H9 (cell line): ENCODE results near the gene NRDE2. TPM values are rescaled to one million over a fixed set of nuclear protein-coding genes. Genes with fewer than 3 reads are reported as not detected.
A peak's percentile ranks its signal among the peaks of the same experiment; 100 is the strongest.

Experiments used
- DNase-seq: peaks from one replicate; pipeline ENCODE4 v3.0.0-alpha.2; 2017
- H2AFZ ChIP-seq: one replicate; pipeline ENCODE4 v1.6.1; 2013; ENCODE audit warnings: mild to moderate bottlenecking, low read length, control low read depth, moderate library complexity
- H2AK5ac ChIP-seq: 2 replicates; pipeline ENCODE4 v1.6.1; 2013; ENCODE audit warnings: low read length, control low read depth, mixed read lengths; ENCODE audit not compliant: insufficient read length
- H2BK120ac ChIP-seq: one replicate; pipeline ENCODE4 v1.6.1; 2013; ENCODE audit warnings: low read depth, mild to moderate bottlenecking, low read length, control low read depth, inconsistent platforms; ENCODE audit not compliant: poor library complexity, severe bottlenecking
- H2BK12ac ChIP-seq: 2 replicates; pipeline ENCODE4 v1.6.1; 2013; ENCODE audit warnings: low read length, control low read depth, mixed read lengths, low read depth; ENCODE audit not compliant: insufficient read length
- H2BK15ac ChIP-seq: 2 replicates; pipeline ENCODE4 v1.6.1; 2013; ENCODE audit warnings: low read depth, low read length, control low read depth
- H2BK20ac ChIP-seq: one replicate; pipeline ENCODE4 v1.6.1; 2013; ENCODE audit warnings: low read depth, mild to moderate bottlenecking, low read length, control low read depth, inconsistent platforms; ENCODE audit not compliant: poor library complexity, severe bottlenecking
- H2BK5ac ChIP-seq: 2 replicates; pipeline ENCODE4 v1.6.1; 2013; ENCODE audit warnings: low read length, control low read depth, mixed read lengths; ENCODE audit not compliant: insufficient read length
- H3K14ac ChIP-seq: 2 replicates; pipeline ENCODE4 v1.6.1; 2013; ENCODE audit warnings: low read length, control low read depth; ENCODE audit not compliant: insufficient read depth
- H3K18ac ChIP-seq: 2 replicates; pipeline ENCODE4 v1.6.1; 2013; ENCODE audit warnings: low read depth, mild to moderate bottlenecking, mixed read lengths, low read length, control low read depth; ENCODE audit not compliant: insufficient read length
- H3K23ac ChIP-seq: 2 replicates; pipeline ENCODE4 v1.6.1; 2013; ENCODE audit warnings: low read length, control low read depth, mixed read lengths, low read depth; ENCODE audit not compliant: insufficient read length
- H3K23me2 ChIP-seq: 2 replicates; pipeline ENCODE4 v1.6.1; 2013; ENCODE audit warnings: low read depth, mild to moderate bottlenecking, mixed read lengths, low read length, control low read depth; ENCODE audit not compliant: insufficient read length, poor library complexity, severe bottlenecking
- H3K27ac ChIP-seq: 2 replicates; pipeline ENCODE4 v1.5.1; 2013; ENCODE audit warnings: low read length, control low read depth, mixed read lengths, low read depth; ENCODE audit not compliant: insufficient read length
- H3K27me3 ChIP-seq: 2 replicates; pipeline ENCODE4 v1.6.1; 2013; ENCODE audit warnings: low read length, control low read depth, inconsistent platforms; ENCODE audit not compliant: insufficient read depth
- H3K4ac ChIP-seq: 2 replicates; pipeline ENCODE4 v1.6.1; 2013; ENCODE audit warnings: low read depth, mild to moderate bottlenecking, control low read depth, inconsistent platforms, low read length, moderate library complexity
- H3K4me1 ChIP-seq: 2 replicates; pipeline ENCODE4 v1.6.1; 2013; ENCODE audit warnings: low read length, control low read depth, inconsistent platforms; ENCODE audit not compliant: insufficient read depth
- H3K4me2 ChIP-seq: 2 replicates; pipeline ENCODE4 v1.6.1; 2013; ENCODE audit warnings: low read length, control low read depth, mixed read lengths; ENCODE audit not compliant: insufficient read length, insufficient read depth
- H3K56ac ChIP-seq: 2 replicates; pipeline ENCODE4 v1.6.1; 2013; ENCODE audit warnings: low read depth, mild to moderate bottlenecking, mixed read lengths, low read length, control low read depth; ENCODE audit not compliant: insufficient read length
- H3K79me1 ChIP-seq: 2 replicates; pipeline ENCODE4 v1.6.1; 2013; ENCODE audit warnings: low read depth, mild to moderate bottlenecking, moderate library complexity, low read length, control low read depth, inconsistent platforms; ENCODE audit not compliant: insufficient read depth, poor library complexity, severe bottlenecking
- H3K79me2 ChIP-seq: 2 replicates; pipeline ENCODE4 v1.6.1; 2013; ENCODE audit warnings: low read length, control low read depth, inconsistent platforms; ENCODE audit not compliant: insufficient read depth
- H3K9ac ChIP-seq: 2 replicates; pipeline ENCODE4 v1.6.1; 2013; ENCODE audit warnings: low read length, control low read depth, mixed read lengths; ENCODE audit not compliant: insufficient read length; ENCODE audit errors: extremely low read depth
- H3K9me3 ChIP-seq: one replicate; pipeline ENCODE4 v1.6.1; 2013; ENCODE audit warnings: low read depth, low read length, inconsistent platforms; ENCODE audit not compliant: control insufficient read depth
- H3T11ph ChIP-seq: one replicate; pipeline ENCODE4 v1.6.1; 2013; ENCODE audit warnings: mild to moderate bottlenecking, low read length, control low read depth, inconsistent platforms
- H4K20me1 ChIP-seq: one replicate; pipeline ENCODE4 v1.6.1; 2013; ENCODE audit not compliant: control insufficient read depth, insufficient read length, insufficient read depth
- H4K5ac ChIP-seq: 2 replicates; pipeline ENCODE4 v1.6.1; 2013; ENCODE audit warnings: low read depth, mild to moderate bottlenecking, mixed read lengths, low read length, control low read depth; ENCODE audit not compliant: insufficient read length
- H4K8ac ChIP-seq: replicated peaks from 2 replicates; pipeline ENCODE4 v1.6.1; 2013; ENCODE audit warnings: low read length, control low read depth, mixed read lengths, low read depth; ENCODE audit not compliant: insufficient read length
- H4K91ac ChIP-seq: 2 replicates; pipeline ENCODE4 v1.6.1; 2013; ENCODE audit warnings: low read depth, mild to moderate bottlenecking, moderate library complexity, mixed read lengths, low read length, control low read depth; ENCODE audit not compliant: insufficient read length
- H3K27ac Mint-ChIP-seq, 3 experiments: 2 replicates in 2 of 3; 3 replicates in 1 of 3; pipeline ENCODE4 v1.8.0; 2020 to 2021; ENCODE audit warnings: mixed read lengths in 3 of 3, mild to moderate bottlenecking in 1 of 3, moderate library complexity in 1 of 3
- H3K27me3 Mint-ChIP-seq: 2 replicates; pipeline ENCODE4 v1.8.0; 2021; ENCODE audit warnings: low read depth, mild to moderate bottlenecking, moderate library complexity, mixed read lengths
- H3K36me3 Mint-ChIP-seq, 3 experiments: 2 replicates in 2 of 3; 3 replicates in 1 of 3; pipeline ENCODE4 v1.8.0; 2020 to 2021; ENCODE audit warnings: low read depth in 3 of 3, mixed read lengths in 3 of 3; ENCODE audit not compliant: insufficient read depth in 1 of 3
- H3K4me1 Mint-ChIP-seq, 2 experiments: 2 replicates each; pipeline ENCODE4 v1.8.0; 2020; ENCODE audit warnings: mixed read lengths in 2 of 2
- H3K4me3 Mint-ChIP-seq, 2 experiments: 2 replicates in 1 of 2; 3 replicates in 1 of 2; pipeline ENCODE4 v1.8.0; 2020 to 2021; ENCODE audit warnings: mild to moderate bottlenecking in 2 of 2, mixed read lengths in 2 of 2, moderate library complexity in 1 of 2
- H3K9me3 Mint-ChIP-seq, 2 experiments: 2 replicates in 1 of 2; 3 replicates in 1 of 2; pipeline ENCODE4 v1.8.0; 2020; ENCODE audit warnings: mild to moderate bottlenecking in 2 of 2, mixed read lengths in 2 of 2, moderate library complexity in 1 of 2
- CTCF ChIP-seq: fragments of 200-600 bp; sonication (generic); conservative IDR thresholded peaks from 3 replicates; pipeline ENCODE4 v1.8.0; 2021; ENCODE audit warnings: antibody characterized with exemption, mild to moderate bottlenecking
- WGBS: extraction: QIAGEN DNeasy Blood & Tissue Kit; methylation state at CpG from one replicate; pipeline ENCODE4 v1.1.7; 2013; ENCODE audit warnings: missing lambda C conversion rate, low lambda C conversion rate, mixed read lengths; ENCODE audit not compliant: insufficient read length; ENCODE audit errors: extremely low coverage; 5-methylcytosine and 5-hydroxymethylcytosine counted together
- total RNA-seq: library from RNA; stranded (reverse); gene quantifications from 2 replicates; pipeline ENCODE4 v1.2.1, GENCODE V29; 2021

NRDE2 gene
- total RNA-seq, 1 experiment from 2014 or later = 21.2 TPM

GRCh38 chr14:90274808-90275457 lies 56.8 kb downstream of the NRDE2 start:
- no peak for DNase-seq
- no peaks in the 10 kb centered on the region for H3K79me1 ChIP-seq
- WGBS = no CpG with 5 or more reads among the region's 8 CpGs
- H3T11ph ChIP-seq = no peak overlapping the region
- H3K9me3 ChIP-seq = no peaks in the 10 kb centered on the region
- H3K18ac ChIP-seq = no peak overlapping the region
- peak overlapping the region in 1 of 3 experiments; percentile 34; a peak in 1 of 7 replicates for H3K27ac Mint-ChIP-seq
- H3K4ac ChIP-seq = no peak overlapping the region
- H3K56ac ChIP-seq = no peak overlapping the region
- no peak overlapping the region for H3K14ac ChIP-seq
- no peaks in the 10 kb centered on the region for H3K9me3 Mint-ChIP-seq
- no peak overlapping the region for H2BK15ac ChIP-seq
- H4K20me1 ChIP-seq = no peaks in the 10 kb centered on the region
- H3K27me3 Mint-ChIP-seq = no peaks in the 10 kb centered on the region
- H2BK5ac ChIP-seq = no peak overlapping the region
- H4K5ac ChIP-seq = no peak overlapping the region
- no peaks in the 10 kb centered on the region for H3K4me1 Mint-ChIP-seq
- no peak overlapping the region for H2BK20ac ChIP-seq
- no peak overlapping the region for H4K91ac ChIP-seq
- no peak overlapping the region for H2BK120ac ChIP-seq
- H2AFZ ChIP-seq = no peak overlapping the region
- no peaks in the 10 kb centered on the region for H3K4me1 ChIP-seq
- H4K8ac ChIP-seq = no peak overlapping the region
- no peak overlapping the region for H2BK12ac ChIP-seq
- no peak overlapping the region for H2AK5ac ChIP-seq
- H3K79me2 ChIP-seq = no peaks in the 10 kb centered on the region
- H3K9ac ChIP-seq = no peak overlapping the region
- no peaks in the 10 kb centered on the region for H3K23me2 ChIP-seq
- H3K27ac ChIP-seq = no peak overlapping the region
- no peak overlapping the region for H3K4me3 Mint-ChIP-seq
- H3K4me2 ChIP-seq = no peak overlapping the region
- H3K23ac ChIP-seq = no peak overlapping the region
- H3K27me3 ChIP-seq = no peaks in the 10 kb centered on the region
- H3K36me3 Mint-ChIP-seq = peaks cover 7 to 69% (median 47%) of the 10 kb centered on the region in 3 experiments; a peak in 6 of 7 replicates
- no peak for TF ChIP-seq CTCF
